Kidney (tissue), 14 donors: ENCODE measurements around the gene COBLL1. TPM values are rescaled to one million over a fixed set of nuclear protein-coding genes. Genes with fewer than 3 reads are reported as not detected.

Experiments used
- DNase-seq, 5 donors: peaks; one replicate each; pipeline ENCODE4 v3.0.0-alpha.2; 2013 to 2020
- FAIRE-seq: peaks from 2 replicates; lab custom pipeline; 2012; peaks lifted over from hg19 to GRCh38; lab: Jason Lieb, UNC
- H3K27ac ChIP-seq, 2 donors: one replicate each; pipeline ENCODE4 v1.7.0; 2013; ENCODE audit warnings: low read depth in 2 of 2, low read length in 2 of 2, inconsistent platforms in 1 of 2
- H3K27me3 ChIP-seq: one replicate; pipeline ENCODE4 v1.7.1; 2013; ENCODE audit warnings: low read length, inconsistent platforms; ENCODE audit not compliant: control insufficient read depth, insufficient read depth
- H3K36me3 ChIP-seq, 3 donors: one replicate each; pipeline versions ENCODE4 v1.7.0 to v1.7.1; 2013; ENCODE audit warnings: low read length in 3 of 3, control low read depth in 1 of 3, inconsistent platforms in 1 of 3; ENCODE audit not compliant: insufficient read depth in 3 of 3, control insufficient read depth in 2 of 3
- H3K4me1 ChIP-seq, 3 donors: one replicate each; pipeline versions ENCODE4 v1.7.0 to v1.7.1; 2013; ENCODE audit warnings: low read length in 3 of 3, inconsistent platforms in 1 of 3, low read depth in 1 of 3; ENCODE audit not compliant: control insufficient read depth in 2 of 3, insufficient read depth in 2 of 3
- H3K4me3 ChIP-seq, 3 donors: one replicate each; pipeline versions ENCODE4 v1.7.0 to v1.8.1; 2013; ENCODE audit warnings: low read length in 3 of 3, control low read depth in 1 of 3, inconsistent platforms in 1 of 3
- H3K9ac ChIP-seq, 3 donors: one replicate each; pipeline versions ENCODE4 v1.7.0 to v1.7.1; 2013; ENCODE audit warnings: low read length in 3 of 3, control low read depth in 1 of 3, inconsistent platforms in 1 of 3
- H3K9me3 ChIP-seq, 3 donors: one replicate each; pipeline versions ENCODE4 v1.7.0 to v1.7.1; 2013; ENCODE audit warnings: low read length in 3 of 3, control low read depth in 1 of 3, inconsistent platforms in 1 of 3; ENCODE audit not compliant: control insufficient read depth in 2 of 3, insufficient read depth in 1 of 3
- intact Hi-C: fragments of 100-400 bp; cut with DNase I; formaldehyde crosslinking; loops from one replicate; pipeline ENCODE4 v1.11.1; 2022
- polyA plus RNA-seq: library from polyadenylated mRNA; stranded (reverse); fragments of 350-450 nt; fragmentation: Illumina TruSeq; extraction: RNeasy Lipid Tissue Mini Kit (QIAGEN cat#74804); gene quantifications from one replicate; pipeline ENCODE4 v1.2.3, GENCODE V29; 2014; ENCODE audit warnings: low read depth, low replicate concordance; ENCODE audit not compliant: insufficient read depth
- total RNA-seq: library from RNA; stranded (reverse); fragmentation: NEBNext Ultra II Directional; extraction: Animal tissue kit (Norgen Biotek cat#: 25700); gene quantifications from one replicate; pipeline ENCODE4 v1.2.1, GENCODE V29; 2021
- TF ChIP-seq, protein P1 (sequence below): IDR thresholded peaks from 3 replicates; pipeline ENCODE4 v1.5.1; 2012; ENCODE audit warnings: mild to moderate bottlenecking, moderate library complexity, borderline replicate concordance; ENCODE audit not compliant: insufficient read depth; ENCODE audit errors: extremely low read depth
- donor health status: control.
- donor health status: control.
- donor health status: control.
- donor health status: control.
- donor health status: control.
- donor health status: DM: yes; HTN: yes; CAD: no.
- donor health status: Normal renal cell carcinoma (clear cell type).

The COBLL1 gene
- total and polyA plus RNA-seq, 2 donors from 2014 or later, result 39.7 to 205 TPM

- FAIRE-seq (no peak), DNase-seq (no peak)
- TF ChIP-seq, protein P1, sequence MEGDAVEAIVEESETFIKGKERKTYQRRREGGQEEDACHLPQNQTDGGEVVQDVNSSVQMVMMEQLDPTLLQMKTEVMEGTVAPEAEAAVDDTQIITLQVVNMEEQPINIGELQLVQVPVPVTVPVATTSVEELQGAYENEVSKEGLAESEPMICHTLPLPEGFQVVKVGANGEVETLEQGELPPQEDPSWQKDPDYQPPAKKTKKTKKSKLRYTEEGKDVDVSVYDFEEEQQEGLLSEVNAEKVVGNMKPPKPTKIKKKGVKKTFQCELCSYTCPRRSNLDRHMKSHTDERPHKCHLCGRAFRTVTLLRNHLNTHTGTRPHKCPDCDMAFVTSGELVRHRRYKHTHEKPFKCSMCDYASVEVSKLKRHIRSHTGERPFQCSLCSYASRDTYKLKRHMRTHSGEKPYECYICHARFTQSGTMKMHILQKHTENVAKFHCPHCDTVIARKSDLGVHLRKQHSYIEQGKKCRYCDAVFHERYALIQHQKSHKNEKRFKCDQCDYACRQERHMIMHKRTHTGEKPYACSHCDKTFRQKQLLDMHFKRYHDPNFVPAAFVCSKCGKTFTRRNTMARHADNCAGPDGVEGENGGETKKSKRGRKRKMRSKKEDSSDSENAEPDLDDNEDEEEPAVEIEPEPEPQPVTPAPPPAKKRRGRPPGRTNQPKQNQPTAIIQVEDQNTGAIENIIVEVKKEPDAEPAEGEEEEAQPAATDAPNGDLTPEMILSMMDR, result no peak
- Histone ChIP-seq H3K27ac (peak overlapping the region; percentile 43 to 58), H3K36me3 (no peaks in the 10 kb centered on the region), H3K4me1 (no peaks in the 10 kb centered on the region), H3K4me3 (peak overlapping the region in 2 of 3 donors; percentile 6 to 37), H3K9ac (peak overlapping the region in 2 of 3 donors; percentile 8 to 46), H3K9me3 (no peaks in the 10 kb centered on the region), H3K27me3 (no peaks in the 10 kb centered on the region)
- intact Hi-C loops, result no loop called here
These were observed 7.9 kb upstream of the COBLL1 start for GRCh38 chr2:164849506-164849905.

DNA sequence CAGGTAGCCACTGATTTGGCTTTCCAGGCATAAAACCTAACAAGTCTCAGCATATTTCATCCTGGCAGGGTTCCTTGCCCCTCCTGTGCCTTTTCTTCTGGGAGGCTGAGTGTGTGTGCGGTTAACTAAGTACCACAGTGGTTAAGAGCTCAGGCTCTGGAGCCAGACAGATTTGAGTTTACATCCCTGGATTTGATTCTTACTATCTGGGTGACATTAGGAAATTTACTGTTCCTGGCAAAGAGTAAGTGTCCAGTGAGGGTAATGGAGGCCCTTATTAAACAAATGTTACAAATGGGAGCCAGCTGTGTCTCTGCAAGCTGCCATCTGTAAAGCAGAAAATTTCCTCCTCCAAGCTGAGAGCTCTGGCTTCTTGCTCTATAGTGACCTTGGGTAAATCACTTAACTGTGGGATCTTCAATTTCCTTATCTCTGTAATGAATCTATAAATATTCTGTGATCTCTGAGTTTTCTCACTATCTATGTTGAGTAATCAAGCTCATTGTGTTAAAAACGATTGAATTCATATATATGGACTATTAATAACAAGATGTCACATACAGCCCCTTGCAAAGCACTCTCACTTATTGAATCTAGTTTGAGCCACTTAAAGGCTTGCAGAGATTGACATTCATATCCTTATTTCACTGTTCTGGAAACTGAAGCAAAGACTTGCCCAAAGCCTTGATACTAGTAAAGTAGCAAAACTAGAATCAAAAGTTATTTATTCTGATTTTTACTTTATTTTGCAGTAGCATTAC is 6.5 kb upstream of the COBLL1 start:
- intact Hi-C loops, result no loop called here
- H3K9me3 ChIP-seq, result no peaks in the 10 kb centered on the region
- H3K9ac ChIP-seq, result peak overlapping the region in 2 of 3 donors; percentile 70 to 71
- FAIRE-seq (no peak), DNase-seq (no peak)
- no peaks in the 10 kb centered on the region for H3K36me3 ChIP-seq
- no peaks in the 10 kb centered on the region for H3K27me3 ChIP-seq
- H3K4me3 ChIP-seq, result peak overlapping the region in 2 of 3 donors; percentile 18 to 37
- TF ChIP-seq, protein P1, result no peak
- H3K27ac ChIP-seq, result peak overlapping the region; percentile 43 to 54
- H3K4me1 ChIP-seq, result no peaks in the 10 kb centered on the region

DNA sequence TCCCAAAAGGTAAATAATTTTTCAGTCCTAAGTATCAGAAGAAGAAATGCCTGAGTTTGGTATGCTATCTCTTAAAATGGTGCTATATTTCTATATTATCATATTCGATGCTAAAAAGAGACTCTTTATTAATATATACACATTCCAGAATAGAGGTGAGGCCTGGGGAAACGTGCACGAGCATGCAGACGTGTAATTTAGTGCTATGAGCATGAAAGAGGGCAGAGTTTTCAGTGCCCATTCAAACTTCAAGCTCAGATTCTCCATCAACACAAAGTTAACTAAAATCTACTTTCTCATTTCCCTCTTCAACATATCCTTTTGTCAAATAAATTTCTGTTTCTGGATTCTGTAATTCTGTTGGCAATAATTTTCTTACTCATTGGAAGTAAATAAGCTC is 5.7 kb upstream of the COBLL1 start:
- intact Hi-C loops, result no loop called here
- Histone ChIP-seq H3K36me3 (no peaks in the 10 kb centered on the region), H3K9ac (peak overlapping the region in 2 of 3 donors; percentile 70 to 71), H3K27me3 (no peaks in the 10 kb centered on the region), H3K27ac (peak overlapping the region; percentile 53 to 68), H3K9me3 (no peaks in the 10 kb centered on the region), H3K4me1 (no peaks in the 10 kb centered on the region), H3K4me3 (no peak overlapping the region)
- FAIRE-seq (no peak), DNase-seq (no peak)
- TF ChIP-seq, protein P1, result no peak
